Measurements from ENCODE around the gene GRK2. TPM values are rescaled to one million over a fixed set of nuclear protein-coding genes. Genes with fewer than 3 reads are reported as not detected.

The GRK2 gene
- total RNA-seq, 4 donors from 2014 or later = 40.2 to 79.8 (median 68.4) TPM

GRCh38 chr11:67301951-67302516, 35.8 kb downstream of the GRK2 start:
- Histone ChIP-seq H3K4me1 (peaks cover 20 to 25% of the 10 kb centered on the region in 2 donors), H3K36me3 (peaks cover 0 to 11% of the 10 kb centered on the region in 2 donors), H3K4me3 (peak overlapping the region; percentile 76 to 94 (median 90)), H3K27ac (peak overlapping the region; percentile 83 to 89 (median 86)), H3K27me3 (no peaks in the 10 kb centered on the region), H3K9me3 (no peaks in the 10 kb centered on the region)
- intact Hi-C loops (cut with DNase I; ENCODE audit: low total_unique reads) = loop anchor here (2.0 to 5.0 kb wide), 2 partner anchors 15 to 35 kb away; partner anchors contain the start of gene GRK2
- in situ Hi-C loops (cut with MboI; ENCODE audit: low sequenced_read_pairs in 4 of 4) = no loop called here
- ATAC-seq = peak; percentile 70 to 77
- no peak for TF ChIP-seq CTCF (IDR thresholded peaks at IDR 0.05 in 4 of 5, conservative IDR thresholded peaks at IDR 0.05 in 1 of 5)
- TF ChIP-seq POLR2A (IDR thresholded peaks at IDR 0.05) = peak; percentile 60 to 66
- DNase-seq = peak; percentile 64 to 85

- Histone ChIP-seq H3K4me1 (peaks cover 20 to 25% of the 10 kb centered on the region in 2 donors), H3K4me3 (peak overlapping the region; percentile 76 to 94 (median 90)), H3K36me3 (peaks cover 0 to 11% of the 10 kb centered on the region in 2 donors), H3K27ac (peak overlapping the region; percentile 83 to 89 (median 86)), H3K27me3 (no peaks in the 10 kb centered on the region), H3K9me3 (no peaks in the 10 kb centered on the region)
- in situ Hi-C loops (cut with MboI; ENCODE audit: low sequenced_read_pairs in 4 of 4) (no loop called here), intact Hi-C loops (cut with DNase I; ENCODE audit: low total_unique reads) (loop anchor here (2.0 to 5.0 kb wide), 2 partner anchors 14 to 35 kb away; partner anchors contain the start of gene GRK2)
- DNase-seq (peak in 1 of 2 donors; percentile 47), ATAC-seq (peak; percentile 40 to 52)
- TF ChIP-seq POLR2A (IDR thresholded peaks at IDR 0.05) = no peak
- no peak for TF ChIP-seq CTCF (IDR thresholded peaks at IDR 0.05 in 4 of 5, conservative IDR thresholded peaks at IDR 0.05 in 1 of 5)
Observed at GRCh38 chr11:67302571-67303131, 36.4 kb downstream of the GRK2 start.

- Histone ChIP-seq H3K4me3 (peak within 1 kb of the TSS; percentile 76 to 94 (median 90)), H3K27ac (peak within 1 kb of the TSS; percentile 83 to 89 (median 86)), H3K9me3 (no peaks in the 10 kb centered on the region), H3K4me1 (peaks cover 20 to 25% of the 10 kb centered on the region in 2 donors), H3K36me3 (peaks cover 0 to 15% of the 10 kb centered on the region in 2 donors), H3K27me3 (no peaks in the 10 kb centered on the region)
- ATAC-seq = peak; percentile 78 to 80
- TF ChIP-seq POLR2A (IDR thresholded peaks at IDR 0.05) = peak; percentile 60 to 70
- TF ChIP-seq CTCF (IDR thresholded peaks at IDR 0.05 in 4 of 5, conservative IDR thresholded peaks at IDR 0.05 in 1 of 5) = no peak
- peak; percentile 68 to 75 for DNase-seq
- intact Hi-C loops (cut with DNase I; ENCODE audit: low total_unique reads) = loop anchor here (2.0 to 5.0 kb wide), 2 partner anchors 14 to 36 kb away; partner anchors contain the start of gene GRK2
- in situ Hi-C loops (cut with MboI; ENCODE audit: low sequenced_read_pairs in 4 of 4) = no loop called here
Observed at GRCh38 chr11:67303132-67303834, 37.0 kb downstream of the GRK2 start, which contains the start of gene SSH3. Gene SSH3, plus strand, starts transcription at chr11:67303530. Its CDS starts 96 bp downstream, at chr11:67303626.

- Histone ChIP-seq H3K4me1 (peaks cover 20 to 25% of the 10 kb centered on the region in 2 donors), H3K27ac (peak overlapping the region; percentile 83 to 89 (median 86)), H3K9me3 (no peaks in the 10 kb centered on the region), H3K36me3 (peaks cover 0 to 9% of the 10 kb centered on the region in 2 donors), H3K4me3 (peak overlapping the region; percentile 76 to 94 (median 90)), H3K27me3 (no peaks in the 10 kb centered on the region)
- ATAC-seq (peak in 1 of 2 donors; percentile 12), DNase-seq (peak in 1 of 2 donors; percentile 13)
- intact Hi-C loops (cut with DNase I; ENCODE audit: low total_unique reads) = loop anchor here (2.0 to 5.0 kb wide), 2 partner anchors 13 to 37 kb away; partner anchors contain the start of gene GRK2
- TF ChIP-seq POLR2A (IDR thresholded peaks at IDR 0.05) (no peak), CTCF (IDR thresholded peaks at IDR 0.05 in 4 of 5, conservative IDR thresholded peaks at IDR 0.05 in 1 of 5) (no peak)
- in situ Hi-C loops (cut with MboI; ENCODE audit: low sequenced_read_pairs in 4 of 4) = no loop called here
Observed at GRCh38 chr11:67303835-67304411, 37.6 kb downstream of the GRK2 start.

Data from gastrocnemius medialis (tissue), 4 donors.